SKM-1 treated with dmso at 0.1 percent for 144 hours (cell line): ENCODE results near the gene MOCS2.

Experiments used
- DNase-seq: peaks from one replicate; lab custom pipeline; 2025; ENCODE audit not compliant: unreplicated experiment; lab: John Stamatoyannopoulos, UW

The MOCS2 gene

GRCh38 chr5:53052499-53052898 lies 57.1 kb downstream of the MOCS2 start:
- no peak for DNase-seq

- DNase-seq = no peak
Observed at GRCh38 chr5:53048248-53048647, 61.3 kb downstream of the MOCS2 start.
